ENCODE measurements around the gene NSD1. TPM values are rescaled to one million over a fixed set of nuclear protein-coding genes. Genes with fewer than 3 reads are reported as not detected.

NSD1 gene
- polyA plus RNA-seq, 1 donor from 2014 or later = 12.8 TPM

- Histone ChIP-seq H3K9ac (ENCODE audit: low read length) (no peak overlapping the region), H3K27ac (ENCODE audit: low read length) (no peak overlapping the region), H2AFZ (ENCODE audit: low read depth, low read length) (no peak overlapping the region), H4K20me1 (ENCODE audit: insufficient read depth) (no peaks in the 10 kb centered on the region), H3K9me2 (ENCODE audit: insufficient read depth, low read length) (no peaks in the 10 kb centered on the region), H3K4me2 (ENCODE audit: low read length) (no peak overlapping the region), H3K27me3 (ENCODE audit: insufficient read depth, low read depth, low read length) (no peaks in the 10 kb centered on the region), H3K36me3 (ENCODE audit: insufficient read depth, low read length) (no peaks in the 10 kb centered on the region), H3K9me3 (ENCODE audit: low read length) (no peaks in the 10 kb centered on the region), H3K4me3 (ENCODE audit: low read length) (no peak overlapping the region), H3F3A (ENCODE audit: insufficient read depth, low read length, poor library complexity, severe bottlenecking) (no peaks in the 10 kb centered on the region), H3K79me2 (replicated peaks; ENCODE audit: insufficient read depth, low read length) (peaks cover 12% of the 10 kb centered on the region)
- TF ChIP-seq TAF1 (IDR thresholded peaks at IDR 0.05; ENCODE audit: low read depth) (no peak), REST (IDR thresholded peaks at IDR 0.05; ENCODE audit: borderline replicate concordance) (no peak), CTCF (IDR thresholded peaks at IDR 0.05; ENCODE audit: poor library complexity, severe bottlenecking) (no peak), EZH2 (IDR thresholded peaks at IDR 0.05; ENCODE audit: borderline replicate concordance, insufficient read depth, low read length, poor library complexity, severe bottlenecking) (no peak)
Observed at GRCh38 chr5:177171961-177172360, 38.4 kb downstream of the NSD1 start.

- H3K9me2 ChIP-seq (ENCODE audit: insufficient read depth, low read length) = no peaks in the 10 kb centered on the region
- TF ChIP-seq CTCF (IDR thresholded peaks at IDR 0.05; ENCODE audit: poor library complexity, severe bottlenecking) = no peak
- TF ChIP-seq EP300 (conservative IDR thresholded peaks at IDR 0.05; ENCODE audit: poor library complexity, severe bottlenecking) = no peak
- no peak for TF ChIP-seq POLR2AphosphoS5 (IDR thresholded peaks at IDR 0.05)
- TF ChIP-seq MXI1 (conservative IDR thresholded peaks at IDR 0.05; ENCODE audit: poor library complexity, severe bottlenecking) = no peak
- no peak for TF ChIP-seq REST (IDR thresholded peaks at IDR 0.05; ENCODE audit: borderline replicate concordance)
- TF ChIP-seq EZH2 (IDR thresholded peaks at IDR 0.05; ENCODE audit: borderline replicate concordance, insufficient read depth, low read length, poor library complexity, severe bottlenecking) = no peak
- TF ChIP-seq RAD21 (conservative IDR thresholded peaks at IDR 0.05) = no peak
- no peak for TF ChIP-seq SMC3 (conservative IDR thresholded peaks at IDR 0.05; ENCODE audit: poor library complexity)
- no peak for TF ChIP-seq TAF1 (IDR thresholded peaks at IDR 0.05; ENCODE audit: low read depth)
- H3K79me2 ChIP-seq (replicated peaks; ENCODE audit: insufficient read depth, low read length) = peaks cover 14% of the 10 kb centered on the region
- H3K27me3 ChIP-seq (ENCODE audit: insufficient read depth, low read depth, low read length) = no peaks in the 10 kb centered on the region
- H4K20me1 ChIP-seq (ENCODE audit: insufficient read depth) = no peaks in the 10 kb centered on the region
- H3K36me3 ChIP-seq (ENCODE audit: insufficient read depth, low read length) = no peaks in the 10 kb centered on the region
- H3F3A ChIP-seq (ENCODE audit: insufficient read depth, low read length, poor library complexity, severe bottlenecking) = no peaks in the 10 kb centered on the region
- H3K9ac ChIP-seq (ENCODE audit: low read length) = no peak overlapping the region
- no peaks in the 10 kb centered on the region for H3K9me3 ChIP-seq (ENCODE audit: low read length)
- H3K27ac ChIP-seq (ENCODE audit: low read length) = no peak overlapping the region
- H3K4me2 ChIP-seq (ENCODE audit: low read length) = no peak overlapping the region
- no peak overlapping the region for H3K4me3 ChIP-seq (ENCODE audit: low read length)
- H2AFZ ChIP-seq (ENCODE audit: low read depth, low read length) = no peak overlapping the region
Observed at GRCh38 chr5:177175336-177175735, 41.8 kb downstream of the NSD1 start.

Data from neural cell (in vitro differentiated cells).